CD4-positive, alpha-beta memory T cell (primary cell): ENCODE results near the gene TSFM. TPM values are rescaled to one million over a fixed set of nuclear protein-coding genes. Genes with fewer than 3 reads are reported as not detected.

ENCODE experiments used
- CTCF ChIA-PET: fragments of 350-600 bp; sonication (Branson Sonifier 250); formaldehyde crosslinking; loops from one replicate; lab custom pipeline; 2021; ENCODE audit warnings: inconsistent platforms; ENCODE audit not compliant: partially characterized antibody; lab: Charles Lee
- POLR2A ChIA-PET: fragments of 350-600 bp; sonication (Branson Sonifier 250); formaldehyde crosslinking; loops from one replicate; lab custom pipeline; 2021; ENCODE audit not compliant: partially characterized antibody; lab: Charles Lee
- DNase-seq, 5 donors: peaks; one replicate each; pipeline versions ENCODE4 v3.0.0 to v3.0.0-alpha.2; 2020 to 2022; ENCODE audit warnings: mixed read lengths in 1 of 5
- H3K27ac ChIP-seq: one replicate; pipeline ENCODE4 v1.7.0; 2013; ENCODE audit warnings: low read depth, low read length
- H3K27me3 ChIP-seq: 2 replicates; pipeline ENCODE4 v1.7.0; 2013; ENCODE audit warnings: mild to moderate bottlenecking, low read length, moderate library complexity; ENCODE audit not compliant: insufficient read depth
- H3K36me3 ChIP-seq: 2 replicates; pipeline ENCODE4 v1.7.0; 2013; ENCODE audit warnings: mild to moderate bottlenecking, low read length, moderate library complexity; ENCODE audit not compliant: insufficient read depth
- H3K4me1 ChIP-seq: 2 replicates; pipeline ENCODE4 v1.7.0; 2013; ENCODE audit warnings: mild to moderate bottlenecking, low read length, moderate library complexity; ENCODE audit not compliant: insufficient read depth
- H3K4me3 ChIP-seq, 2 donors: one replicate each; pipeline ENCODE4 v1.7.0; 2013; ENCODE audit warnings: low read length in 2 of 2, mild to moderate bottlenecking in 1 of 2
- H3K9me3 ChIP-seq, 2 donors: one replicate each; pipeline ENCODE4 v1.7.0; 2013; ENCODE audit warnings: low read length in 2 of 2, control low read depth in 1 of 2; ENCODE audit not compliant: control insufficient read depth in 1 of 2
- H3K27ac Mint-ChIP-seq, 7 donors: one replicate each; pipeline ENCODE4 v1.8.0; 2020 to 2021; ENCODE audit warnings: mixed read lengths in 7 of 7, mild to moderate bottlenecking in 6 of 7, inconsistent platforms in 3 of 7, moderate library complexity in 3 of 7
- H3K27me3 Mint-ChIP-seq, 2 donors: one replicate each; pipeline ENCODE4 v1.8.0; 2020 to 2021; ENCODE audit warnings: mixed read lengths in 2 of 2
- H3K36me3 Mint-ChIP-seq, 2 donors: one replicate each; pipeline ENCODE4 v1.8.0; 2020 to 2021; ENCODE audit warnings: mixed read lengths in 2 of 2, inconsistent platforms in 1 of 2, mild to moderate bottlenecking in 1 of 2
- H3K4me1 Mint-ChIP-seq, 4 donors: one replicate each; pipeline ENCODE4 v1.8.0; 2020 to 2021; ENCODE audit warnings: mixed read lengths in 4 of 4, mild to moderate bottlenecking in 1 of 4
- H3K4me3 Mint-ChIP-seq, 8 donors: one replicate each; pipeline ENCODE4 v1.8.0; 2020 to 2021; ENCODE audit warnings: mixed read lengths in 8 of 8, mild to moderate bottlenecking in 7 of 8, moderate library complexity in 6 of 8, inconsistent platforms in 3 of 8
- H3K9me3 Mint-ChIP-seq, 8 donors: one replicate each; pipeline ENCODE4 v1.8.0; 2020 to 2021; ENCODE audit warnings: mixed read lengths in 8 of 8, mild to moderate bottlenecking in 5 of 8, inconsistent platforms in 3 of 8, moderate library complexity in 1 of 8
- intact Hi-C: fragments of 100-400 bp; cut with micrococcal nuclease; formaldehyde crosslinking; loops from one replicate; pipeline ENCODE4 v1.15.1; 2023
- polyA plus RNA-seq, 2 donors: library from polyadenylated mRNA; unstranded; fragments of 300-500 nt; fragmentation: Illumina TruSeq; gene quantifications; one replicate each; pipeline ENCODE4 v1.2.3, GENCODE V29; 2021
- total RNA-seq, 2 experiments: library from RNA; stranded (reverse); gene quantifications; one replicate each; pipeline ENCODE4 v1.2.3, GENCODE V29; 2021

TSFM gene
- total and polyA plus RNA-seq, 4 experiments from 2014 or later = 18.9 to 32.5 (median 22.7) TPM

GRCh38 chr12:57825451-57825850 is 42.9 kb downstream of the TSFM start:
- intact Hi-C loops = no loop called here
- peaks cover 57 to 79% of the 10 kb centered on the region in 2 donors for H3K36me3 Mint-ChIP-seq
- no peaks in the 10 kb centered on the region for H3K27me3 ChIP-seq
- DNase-seq = no peak
- H3K4me1 Mint-ChIP-seq = peaks cover 10 to 27% (median 16%) of the 10 kb centered on the region in 4 donors
- CTCF ChIA-PET = interaction anchor here (0.9 to 3.0 kb wide), 4 partner anchors 13 to 81 kb away, joined by 3 to 13 read pairs (median 4); no protein-coding TSS in a partner anchor
- no peak overlapping the region for H3K4me3 ChIP-seq
- no peak overlapping the region for H3K4me3 Mint-ChIP-seq
- H3K27ac Mint-ChIP-seq = peak overlapping the region; percentile 32 to 82 (median 70)
- no peak overlapping the region for H3K27ac ChIP-seq
- H3K9me3 ChIP-seq = no peaks in the 10 kb centered on the region
- no peaks in the 10 kb centered on the region for H3K9me3 Mint-ChIP-seq
- peaks cover 17% of the 10 kb centered on the region for H3K4me1 ChIP-seq
- H3K27me3 Mint-ChIP-seq = no peaks in the 10 kb centered on the region
- H3K36me3 ChIP-seq = peaks cover 84% of the 10 kb centered on the region
- POLR2A ChIA-PET = interaction anchor here (1.1 to 1.5 kb wide), 3 partner anchors 10 to 53 kb away, joined by 3 to 4 read pairs (median 4); partner anchors contain the start of genes CTDSP2, EEF1AKMT3 and METTL1

GRCh38 chr12:57826400-57826799 is 43.8 kb downstream of the TSFM start:
- Histone ChIP-seq H3K9me3 (no peaks in the 10 kb centered on the region), H3K27ac (peak overlapping the region; percentile 21), H3K4me1 (peaks cover 26% of the 10 kb centered on the region), H3K36me3 (peaks cover 82% of the 10 kb centered on the region), H3K27me3 (no peaks in the 10 kb centered on the region), H3K4me3 (no peak overlapping the region)
- Mint-ChIP-seq H3K27me3 (no peaks in the 10 kb centered on the region), H3K4me3 (no peak overlapping the region), H3K4me1 (peaks cover 13 to 33% (median 20%) of the 10 kb centered on the region in 4 donors), H3K27ac (peak overlapping the region in 2 of 7 donors; percentile 32 to 46), H3K36me3 (peaks cover 52 to 73% of the 10 kb centered on the region in 2 donors), H3K9me3 (no peaks in the 10 kb centered on the region)
- no peak for DNase-seq
- ChIA-PET CTCF (interaction anchor here (0.7 to 4.6 kb wide), 6 partner anchors 24 to 80 kb away, joined by 3 to 45 read pairs (median 4); no protein-coding TSS in a partner anchor), POLR2A (interaction anchor here (1.1 to 1.2 kb wide), 2 partner anchors 20 to 54 kb away, joined by 4 to 6 read pairs; partner anchors contain the start of genes CTDSP2, EEF1AKMT3 and METTL1)
- intact Hi-C loops = no loop called here

GRCh38 chr12:57826966-57827365 is 44.4 kb downstream of the TSFM start:
- no peaks in the 10 kb centered on the region for H3K9me3 Mint-ChIP-seq
- POLR2A ChIA-PET = interaction anchor here (1.1 to 1.3 kb wide), 2 partner anchors 20 to 69 kb away, joined by 4 to 6 read pairs; partner anchors contain the start of gene CTDSP2
- H3K36me3 Mint-ChIP-seq = peaks cover 52 to 70% of the 10 kb centered on the region in 2 donors
- intact Hi-C loops = no loop called here
- peaks cover 17 to 39% (median 26%) of the 10 kb centered on the region in 4 donors for H3K4me1 Mint-ChIP-seq
- no peak for DNase-seq
- peak overlapping the region in 3 of 7 donors; percentile 1 to 53 (median 32) for H3K27ac Mint-ChIP-seq
- no peaks in the 10 kb centered on the region for H3K9me3 ChIP-seq
- H3K27ac ChIP-seq = peak overlapping the region; percentile 21
- H3K27me3 Mint-ChIP-seq = no peaks in the 10 kb centered on the region
- CTCF ChIA-PET = interaction anchor here (0.6 to 4.6 kb wide), 4 partner anchors 15 to 78 kb away, joined by 3 to 45 read pairs (median 8); no protein-coding TSS in a partner anchor
- H3K4me1 ChIP-seq = peaks cover 32% of the 10 kb centered on the region
- no peak overlapping the region for H3K4me3 ChIP-seq
- no peaks in the 10 kb centered on the region for H3K27me3 ChIP-seq
- H3K4me3 Mint-ChIP-seq = no peak overlapping the region
- peaks cover 77% of the 10 kb centered on the region for H3K36me3 ChIP-seq

- peak overlapping the region in 6 of 7 donors; percentile 17 to 82 (median 71) for H3K27ac Mint-ChIP-seq
- no peaks in the 10 kb centered on the region for H3K27me3 ChIP-seq
- H3K27ac ChIP-seq = no peak overlapping the region
- H3K9me3 Mint-ChIP-seq = no peaks in the 10 kb centered on the region
- H3K4me3 Mint-ChIP-seq = peak overlapping the region in 1 of 8 donors; percentile 57
- H3K4me1 Mint-ChIP-seq = peaks cover 32 to 60% (median 44%) of the 10 kb centered on the region in 4 donors
- no peak for DNase-seq
- H3K4me3 ChIP-seq = no peak overlapping the region
- H3K9me3 ChIP-seq = no peaks in the 10 kb centered on the region
- no peaks in the 10 kb centered on the region for H3K27me3 Mint-ChIP-seq
- intact Hi-C loops = no loop called here
- peaks cover 38 to 48% of the 10 kb centered on the region in 2 donors for H3K36me3 Mint-ChIP-seq
- H3K4me1 ChIP-seq = peaks cover 54% of the 10 kb centered on the region
- POLR2A ChIA-PET = interaction anchor here (0.8 to 2.5 kb wide), 7 partner anchors 10 to 76 kb away, joined by 3 to 8 read pairs (median 4); partner anchors contain the start of gene CTDSP2
- H3K36me3 ChIP-seq = peaks cover 55% of the 10 kb centered on the region
- CTCF ChIA-PET = interaction anchor here (0.9 to 4.6 kb wide), 8 partner anchors 13 to 80 kb away, joined by 3 to 45 read pairs (median 4); no protein-coding TSS in a partner anchor
Observed at GRCh38 chr12:57829025-57829777, 46.6 kb downstream of the TSFM start.

GRCh38 chr12:57830393-57830792 is 47.8 kb downstream of the TSFM start:
- intact Hi-C loops = loop anchor here (2.0 kb wide), 1 partner anchor 16 kb away; the partner anchor contains the start of gene CTDSP2
- Mint-ChIP-seq H3K4me3 (peak overlapping the region in 4 of 8 donors; percentile 58 to 69 (median 60)), H3K27me3 (no peaks in the 10 kb centered on the region), H3K36me3 (peaks cover 28 to 36% of the 10 kb centered on the region in 2 donors), H3K27ac (peak overlapping the region; percentile 42 to 87 (median 72)), H3K9me3 (no peaks in the 10 kb centered on the region), H3K4me1 (peaks cover 38 to 67% (median 53%) of the 10 kb centered on the region in 4 donors)
- Histone ChIP-seq H3K27ac (no peak overlapping the region), H3K4me3 (no peak overlapping the region), H3K27me3 (no peaks in the 10 kb centered on the region), H3K9me3 (no peaks in the 10 kb centered on the region), H3K36me3 (peaks cover 43% of the 10 kb centered on the region), H3K4me1 (peaks cover 66% of the 10 kb centered on the region)
- DNase-seq = no peak
- ChIA-PET POLR2A (interaction anchor here (1.2 to 2.5 kb wide), 3 partner anchors 8 to 69 kb away, joined by 6 to 8 read pairs (median 7); no protein-coding TSS in a partner anchor), CTCF (interaction anchor here (0.7 to 4.6 kb wide), 6 partner anchors 14 to 79 kb away, joined by 3 to 45 read pairs (median 4); no protein-coding TSS in a partner anchor)

- Histone ChIP-seq H3K4me3 (no peak overlapping the region), H3K27ac (peak overlapping the region; percentile 53), H3K4me1 (peaks cover 91% of the 10 kb centered on the region), H3K36me3 (peaks cover 19% of the 10 kb centered on the region), H3K9me3 (no peaks in the 10 kb centered on the region), H3K27me3 (no peaks in the 10 kb centered on the region)
- CTCF ChIA-PET = interaction anchor here (0.7 to 3.2 kb wide), 17 partner anchors 10 to 77 kb away, joined by 3 to 76 read pairs (median 5); partner anchors contain the start of genes CTDSP2 and TSFM
- no peak for DNase-seq
- H3K4me1 Mint-ChIP-seq = peaks cover 59 to 91% (median 74%) of the 10 kb centered on the region in 4 donors
- no peaks in the 10 kb centered on the region for H3K27me3 Mint-ChIP-seq
- peak overlapping the region; percentile 15 to 98 (median 87) for H3K27ac Mint-ChIP-seq
- intact Hi-C loops = no loop called here
- H3K9me3 Mint-ChIP-seq = no peaks in the 10 kb centered on the region
- peak overlapping the region in 7 of 8 donors; percentile 42 to 94 (median 69) for H3K4me3 Mint-ChIP-seq
- POLR2A ChIA-PET = interaction anchor here (0.9 to 3.5 kb wide), 8 partner anchors 10 to 71 kb away, joined by 3 to 32 read pairs (median 7); partner anchors contain the start of genes AVIL and CTDSP2
- H3K36me3 Mint-ChIP-seq = peaks cover 8 to 18% of the 10 kb centered on the region in 2 donors
Observed at GRCh38 chr12:57832966-57833365, 50.4 kb downstream of the TSFM start.
